Measurements from ENCODE around the gene PI4KA. TPM values are rescaled to one million over a fixed set of nuclear protein-coding genes. Genes with fewer than 3 reads are reported as not detected.
"Not testable (repeated sequence)": the region's sequence is repeated elsewhere in the genome, so short reads cannot be mapped to it uniquely, and the experiment has no call there.

PI4KA gene
- polyA plus RNA-seq, 1 donor, result 34.2 TPM

- no peak for DNase-seq
Measured at GRCh38 chr22:20775342-20775895, 83.2 kb downstream of the PI4KA start.

- no peak for DNase-seq
Measured at GRCh38 chr22:20774882-20775281, 83.7 kb downstream of the PI4KA start.

DNA sequence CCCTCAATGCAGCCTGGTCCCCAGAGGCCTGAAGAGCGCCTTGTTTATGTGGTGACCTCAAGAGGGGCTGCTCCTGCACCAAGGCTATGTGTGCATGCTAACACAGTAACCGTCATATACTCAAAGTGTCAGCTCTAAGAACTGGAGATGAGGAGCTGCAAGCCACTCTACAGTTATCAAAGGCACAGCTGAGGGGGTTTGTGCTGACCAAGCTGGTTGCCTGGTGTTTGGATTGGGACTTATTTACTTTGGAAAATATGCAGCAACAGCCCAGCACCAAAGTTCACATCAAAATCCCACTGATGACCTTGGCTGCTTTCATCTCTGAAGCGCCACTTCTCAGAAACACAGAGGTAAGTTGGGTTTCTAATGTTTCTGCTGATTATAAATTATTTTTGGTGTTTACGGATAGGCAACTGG, 84.8 kb downstream of the PI4KA start, which contains the start of gene SERPIND1:
SERPIND1 (plus strand) TSS at position 321 of the 420 bp plus-strand sequence. CDS start 5,200 bp downstream, outside the sequence.
- DNase-seq, result no peak

GRCh38 chr22:20771918-20772625, 86.5 kb downstream of the PI4KA start:
- DNase-seq, result no peak

DNA sequence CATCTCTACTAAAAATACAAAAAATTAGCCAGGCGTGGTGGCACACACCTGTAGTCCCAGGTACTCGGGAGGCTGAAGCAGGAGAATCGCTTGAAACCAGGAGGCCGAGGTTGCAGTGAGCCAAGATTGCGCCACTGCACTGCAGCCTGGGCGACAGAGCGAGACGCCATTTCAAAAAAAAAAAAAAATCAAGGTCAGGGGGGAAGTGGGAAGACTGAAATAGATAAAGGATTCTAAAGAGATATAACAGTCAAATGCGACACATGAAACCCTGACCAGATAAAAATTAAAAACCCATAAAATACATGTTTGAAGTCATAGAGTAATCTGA, 89.2 kb downstream of the PI4KA start:
- not testable (repeated sequence) for DNase-seq

- DNase-seq, result no peak
Measured at GRCh38 chr22:20766530-20766929, 92.1 kb downstream of the PI4KA start.

- no peak for DNase-seq
Measured at GRCh38 chr22:20765938-20766337, 92.7 kb downstream of the PI4KA start.

DNA sequence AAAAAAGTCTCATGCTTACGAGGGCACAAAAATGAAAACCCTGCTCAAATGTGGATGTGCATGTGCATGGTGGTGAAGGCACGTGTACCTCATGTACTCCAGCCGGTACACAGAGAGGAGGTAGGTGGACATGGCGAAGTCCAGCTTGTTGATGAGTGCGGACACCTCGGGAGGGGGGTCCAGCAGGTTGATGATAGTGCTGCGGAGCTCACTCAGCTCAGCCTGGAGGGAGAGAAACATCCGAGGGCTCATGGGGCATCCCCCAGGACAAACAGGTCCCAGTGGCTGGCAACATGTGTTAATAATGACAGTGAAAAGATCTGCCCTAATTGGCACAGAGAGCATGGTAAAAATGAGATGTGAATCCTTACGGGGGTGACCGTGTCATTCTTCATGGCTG, 93.9 kb downstream of the PI4KA start:
- DNase-seq, result no peak

GRCh38 chr22:20764471-20764720, 94.2 kb downstream of the PI4KA start:
- no peak for DNase-seq

GRCh38 chr22:20763630-20764470, 94.8 kb downstream of the PI4KA start:
- DNase-seq, result peak; percentile 54

GRCh38 chr22:20762233-20762796, 96.3 kb downstream of the PI4KA start:
- no peak for DNase-seq

GRCh38 chr22:20761536-20761935, 97.1 kb downstream of the PI4KA start:
- DNase-seq, result no peak

- DNase-seq, result no peak
Measured at GRCh38 chr22:20760084-20760483, 98.5 kb downstream of the PI4KA start.

- DNase-seq, result no peak
Measured at GRCh38 chr22:20758688-20759087, 99.9 kb downstream of the PI4KA start.

DNA sequence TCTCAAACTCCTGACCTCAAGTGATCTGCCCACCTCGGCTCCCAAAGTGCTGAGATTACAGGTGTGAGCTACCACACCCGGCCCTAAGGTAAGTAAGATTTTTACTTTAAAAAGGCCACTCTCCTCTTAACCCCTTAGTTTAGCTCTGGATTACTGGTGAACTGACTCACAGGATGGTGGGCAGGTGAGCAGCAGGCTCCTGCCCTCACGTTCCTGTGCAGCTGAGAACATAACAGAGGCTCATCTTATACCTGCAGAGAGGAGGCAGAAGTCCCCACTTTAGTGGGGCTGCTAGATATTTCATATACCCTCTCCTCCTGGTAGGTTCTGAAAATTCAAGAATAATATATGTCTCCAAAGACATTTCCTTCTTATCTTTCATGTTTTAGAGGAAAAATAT, 101.8 kb downstream of the PI4KA start:
- DNase-seq, result no peak

DNA sequence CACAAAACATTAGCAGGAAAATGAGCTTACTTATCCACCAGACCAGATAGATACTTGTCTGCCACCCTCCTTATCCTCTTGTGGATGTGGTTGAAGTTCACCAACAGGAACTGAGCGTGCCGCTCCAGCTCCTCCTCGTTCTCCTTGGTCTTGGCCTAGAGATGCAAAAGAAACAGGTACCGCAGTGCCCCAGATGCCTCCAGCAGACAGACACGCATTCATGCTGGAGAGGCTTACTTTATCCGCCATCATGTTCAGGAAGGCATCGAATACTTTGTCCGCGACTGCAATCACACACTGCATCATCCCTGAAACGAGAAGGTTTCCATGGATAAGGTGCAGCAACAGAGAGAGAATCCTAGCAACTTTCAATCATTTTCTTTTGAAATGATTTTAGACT, 105.7 kb downstream of the PI4KA start:
- no peak for DNase-seq

DNA sequence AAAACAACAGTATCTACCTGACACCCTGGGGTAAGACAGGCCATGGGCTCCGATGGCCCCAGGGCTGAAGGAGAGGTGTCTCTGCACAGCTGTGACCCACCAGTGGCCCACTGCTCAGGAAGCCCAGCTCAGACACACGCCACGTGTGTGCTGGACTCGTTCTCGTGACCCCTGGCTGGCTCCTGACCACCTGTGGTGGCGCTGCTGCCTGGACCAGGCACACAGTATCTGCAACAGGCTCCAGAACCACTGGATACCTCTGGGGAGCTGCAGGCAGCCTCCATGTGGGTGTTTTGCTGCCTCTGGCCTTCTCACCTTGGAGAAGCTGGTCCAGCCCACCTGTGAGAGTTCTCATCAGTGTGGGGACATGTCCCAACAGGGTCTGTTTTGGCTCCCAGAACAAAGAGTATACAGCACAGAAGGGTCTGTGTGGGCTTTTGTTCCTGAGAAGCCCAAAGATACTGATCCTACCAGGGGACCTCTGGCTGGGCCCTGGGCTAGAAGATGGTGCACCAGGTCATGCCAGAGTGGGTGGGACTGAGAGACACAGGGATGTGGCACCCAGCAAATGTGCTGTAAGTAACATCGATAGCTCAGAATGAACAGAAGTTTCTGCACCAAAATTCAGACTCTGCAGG, 106.4 kb downstream of the PI4KA start:
- no peak for DNase-seq

- no peak for DNase-seq
Measured at GRCh38 chr22:20751185-20751851, 107.3 kb downstream of the PI4KA start.

GRCh38 chr22:20750461-20751184, 108.0 kb downstream of the PI4KA start:
- DNase-seq, result no peak

DNA sequence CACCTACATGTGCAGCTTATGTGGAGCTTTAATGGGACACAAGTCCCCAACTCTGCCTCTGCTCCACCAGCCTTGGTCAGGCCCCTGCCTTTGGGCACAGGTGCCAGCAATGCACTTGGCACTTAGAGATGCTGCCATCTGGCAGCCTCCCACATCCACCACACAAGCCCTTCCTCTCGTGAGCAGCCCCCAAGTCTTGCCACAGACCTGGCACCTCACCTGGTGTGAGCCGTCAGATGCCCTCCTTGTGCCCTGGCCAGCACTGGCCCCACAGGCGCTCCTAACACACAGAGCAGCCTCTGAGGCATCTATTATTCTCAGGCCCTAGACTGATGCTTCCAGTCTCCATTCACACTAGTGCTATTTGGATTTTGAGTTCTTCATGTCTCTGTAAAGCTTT, 109.2 kb downstream of the PI4KA start:
- no peak for DNase-seq

- peak; percentile 25 for DNase-seq
Measured at GRCh38 chr22:20748731-20749428, 109.7 kb downstream of the PI4KA start.

Data from hindlimb muscle (tissue), 1 donor.